Lung (tissue), 12 donors: ENCODE measurements around the gene FAIM2. TPM values are rescaled to one million over a fixed set of nuclear protein-coding genes. Genes with fewer than 3 reads are reported as not detected.

ENCODE experiments used
- ATAC-seq: fragments of 200-7000 bp; cut with Tn5 transposase; one replicate; pipeline ENCODE4 v1.9.1; 2020; ENCODE audit warnings: moderate number of reproducible peaks; ENCODE audit not compliant: insufficient read depth, low FRiP score
- DNase-seq, 3 donors: peaks; one replicate each; pipeline ENCODE4 v3.0.0-alpha.2; 2013 to 2017
- H3K27ac ChIP-seq, 2 donors: one replicate each; pipeline ENCODE4 v1.5.1; 2013; ENCODE audit warnings: mild to moderate bottlenecking in 2 of 2, moderate library complexity in 2 of 2, control low read depth in 1 of 2, inconsistent platforms in 1 of 2, low read depth in 1 of 2, low read length in 1 of 2
- H3K27me3 ChIP-seq, 3 donors: one replicate each; pipeline ENCODE4 v1.5.1; 2013; ENCODE audit warnings: low read length in 2 of 3; ENCODE audit not compliant: control insufficient read depth in 3 of 3, insufficient read depth in 3 of 3
- H3K36me3 ChIP-seq, 4 donors: one replicate each; pipeline ENCODE4 v1.5.1; 2013; ENCODE audit warnings: low read length in 4 of 4, mild to moderate bottlenecking in 1 of 4, moderate library complexity in 1 of 4; ENCODE audit not compliant: control insufficient read depth in 4 of 4, insufficient read depth in 4 of 4
- H3K4me1 ChIP-seq, 5 donors: one replicate each; pipeline ENCODE4 v1.5.1; 2013; ENCODE audit warnings: low read length in 5 of 5, mild to moderate bottlenecking in 2 of 5, moderate library complexity in 1 of 5; ENCODE audit not compliant: control insufficient read depth in 5 of 5, insufficient read depth in 5 of 5
- H3K4me3 ChIP-seq: one replicate; pipeline ENCODE4 v1.5.1; 2013; ENCODE audit warnings: mild to moderate bottlenecking, control low read depth, moderate library complexity
- H3K9ac ChIP-seq, 2 donors: one replicate each; pipeline ENCODE4 v1.5.1; 2013; ENCODE audit warnings: low read length in 2 of 2, control low read depth in 1 of 2; ENCODE audit not compliant: insufficient read depth in 1 of 2
- H3K9me3 ChIP-seq, 4 donors: one replicate each; pipeline ENCODE4 v1.5.1; 2013; ENCODE audit warnings: low read length in 3 of 4, mild to moderate bottlenecking in 1 of 4, moderate library complexity in 1 of 4; ENCODE audit not compliant: control insufficient read depth in 4 of 4, insufficient read depth in 3 of 4
- CTCF ChIP-seq: IDR thresholded peaks from 2 replicates; pipeline ENCODE4 v1.5.1; 2012; ENCODE audit warnings: mild to moderate bottlenecking; ENCODE audit errors: control extremely low read depth, extremely low read depth
- WGBS, 2 donors: extraction: QIAGEN DNeasy Blood & Tissue Kit; methylation state at CpG; one replicate each; pipeline ENCODE4 v1.1.7; 2013; 5-methylcytosine and 5-hydroxymethylcytosine counted together
- polyA plus RNA-seq, 2 donors: library from polyadenylated mRNA; stranded (reverse); fragments of 200-250 nt; gene quantifications; one replicate each; pipeline ENCODE4 v1.2.1, GENCODE V29; 2013
- total RNA-seq, 2 donors: library from RNA; depleted of rRNA in 1 of 2; stranded (reverse); fragments of >200 nt in 1 of 2; gene quantifications; one replicate each; pipeline ENCODE4 v1.2.1, GENCODE V29; 2014 to 2021
- donor health status: control.
- donor health status: control.
- donor health status: Bipolar disorder and iron deficiency.
- donor health status: healthy.
- donor health status: DM: yes; HTN: yes; CAD: no.

The FAIM2 gene
- total and polyA plus RNA-seq, 4 donors: 0.46 to 1.4 (median 0.55) TPM

- peaks cover 0 to 12% (median 0%) of the 10 kb centered on the region in 5 donors for H3K4me1 ChIP-seq
- H3K9ac ChIP-seq: no peak overlapping the region
- no peak for TF ChIP-seq CTCF
- no peak for ATAC-seq
- 73 to 87% methylated on average over 9 of the region's 9 CpGs for WGBS, 2 donors
- no peaks in the 10 kb centered on the region for H3K9me3 ChIP-seq
- DNase-seq: peak in 1 of 3 donors; percentile 9
- peaks cover 0 to 6% (median 0%) of the 10 kb centered on the region in 3 donors for H3K27me3 ChIP-seq
- no peaks in the 10 kb centered on the region for H3K36me3 ChIP-seq
- no peak overlapping the region for H3K4me3 ChIP-seq
- no peak overlapping the region for H3K27ac ChIP-seq
Observed at GRCh38 chr12:49946086-49946485, 42.4 kb upstream of the FAIM2 start.

GRCh38 chr12:49945394-49946080 is 41.8 kb upstream of the FAIM2 start:
- Histone ChIP-seq H3K4me3 (no peak overlapping the region), H3K4me1 (peaks cover 0 to 12% (median 0%) of the 10 kb centered on the region in 5 donors), H3K36me3 (no peaks in the 10 kb centered on the region), H3K27me3 (peaks cover 0 to 6% (median 0%) of the 10 kb centered on the region in 3 donors), H3K27ac (peak overlapping the region in 1 of 2 donors; percentile 13), H3K9me3 (no peaks in the 10 kb centered on the region), H3K9ac (no peak overlapping the region)
- peak; percentile 68 for TF ChIP-seq CTCF
- DNase-seq (peak; percentile 69 to 79 (median 77)), ATAC-seq (peak; percentile 84)
- 6 to 7% methylated on average over 28 of the region's 28 CpGs for WGBS, 2 donors

GRCh38 chr12:49944718-49945117 is 41.0 kb upstream of the FAIM2 start:
- no peak for ATAC-seq
- H3K27me3 ChIP-seq: peaks cover 0 to 6% (median 0%) of the 10 kb centered on the region in 3 donors
- no peak overlapping the region for H3K4me3 ChIP-seq
- no peak overlapping the region for H3K9ac ChIP-seq
- peaks cover 0 to 14% (median 0%) of the 10 kb centered on the region in 5 donors for H3K4me1 ChIP-seq
- no peak overlapping the region for H3K27ac ChIP-seq
- peak in 1 of 3 donors; percentile 9 for DNase-seq
- no peak for TF ChIP-seq CTCF
- H3K36me3 ChIP-seq: no peaks in the 10 kb centered on the region
- H3K9me3 ChIP-seq: no peaks in the 10 kb centered on the region
- WGBS, 2 donors: 74 to 91% methylated on average over 3 of the region's 3 CpGs
